HepG2 (cell line): ENCODE measurements around the gene ARID5B. TPM values are rescaled to one million over a fixed set of nuclear protein-coding genes. Genes with fewer than 3 reads are reported as not detected.
A peak's percentile ranks its signal among the peaks of the same experiment; 100 is the strongest.

ENCODE experiments used
- ASH2L ChIP-seq: fragments of 300-600, 200-600 bp; sonication (generic); IDR thresholded peaks from 2 replicates; pipeline ENCODE4 v1.7.0; 2017; ENCODE audit warnings: low read depth, mild to moderate bottlenecking, moderate library complexity, mixed read lengths, low read length; ENCODE audit not compliant: insufficient read length
- CHCHD3 ChIP-seq: sonication (generic); formaldehyde crosslinking; IDR thresholded peaks from 2 replicates; pipeline ENCODE4 v1.8.0; 2022; ENCODE audit warnings: mild to moderate bottlenecking, missing genetic modification reagents, moderate library complexity
- DBP ChIP-seq: sonication (generic); formaldehyde crosslinking; IDR thresholded peaks from 2 replicates; pipeline ENCODE4 v1.4.0; 2020; ENCODE audit warnings: missing genetic modification reagents; ENCODE audit errors: not compliant biosample characterization
- DPF2 ChIP-seq: sonication (generic); formaldehyde crosslinking; IDR thresholded peaks from 2 replicates; pipeline ENCODE4 v1.4.0; 2020; ENCODE audit warnings: mild to moderate bottlenecking, low read depth, missing genetic modification reagents, borderline replicate concordance
- HOXD1 ChIP-seq: sonication (generic); formaldehyde crosslinking; IDR thresholded peaks from 2 replicates; pipeline ENCODE4 v1.5.0; 2020; ENCODE audit warnings: missing genetic modification reagents
- IRX3 ChIP-seq: sonication (generic); formaldehyde crosslinking; IDR thresholded peaks from 2 replicates; pipeline ENCODE4 v1.8.1; 2023; ENCODE audit warnings: mild to moderate bottlenecking, low read depth, missing genetic modification reagents, borderline replicate concordance
- JUN ChIP-seq: sonication (generic); formaldehyde crosslinking; IDR thresholded peaks from 2 replicates; pipeline ENCODE4 v1.4.0; 2020; ENCODE audit warnings: mild to moderate bottlenecking, missing genetic modification reagents
- MBD4 ChIP-seq: IDR thresholded peaks from 2 replicates; pipeline ENCODE4 v1.6.1; 2012; ENCODE audit warnings: low read length, inconsistent platforms, borderline replicate concordance
- MIER2 ChIP-seq: IDR thresholded peaks from 2 replicates; pipeline ENCODE4 v1.6.1; 2016; ENCODE audit warnings: missing biosample characterization, missing genetic modification reagents
- NR2F2 ChIP-seq: IDR thresholded peaks from 2 replicates; pipeline ENCODE4 v1.6.1; 2012; ENCODE audit warnings: low read depth, inconsistent platforms, borderline replicate concordance
- PAWR ChIP-seq: sonication (generic); formaldehyde crosslinking; IDR thresholded peaks from 2 replicates; pipeline ENCODE4 v1.4.0; 2020; ENCODE audit warnings: missing genetic modification reagents, mild to moderate bottlenecking, borderline replicate concordance
- POLR2A ChIP-seq, 2 experiments: IDR thresholded peaks; 2 replicates each; pipeline ENCODE4 v1.6.1; 2011; ENCODE audit warnings: low read depth in 2 of 2, low read length in 2 of 2, mild to moderate bottlenecking in 1 of 2, moderate library complexity in 1 of 2; ENCODE audit not compliant: insufficient read depth in 1 of 2
- RFXANK ChIP-seq: IDR thresholded peaks from 2 replicates; pipeline ENCODE4 v1.6.1; 2016
- RORA ChIP-seq: sonication (generic); formaldehyde crosslinking; IDR thresholded peaks from 2 replicates; pipeline ENCODE4 v1.5.0; 2020; ENCODE audit warnings: mild to moderate bottlenecking, missing genetic modification reagents, moderate library complexity
- TAF15 ChIP-seq: fragments of 200-400 bp; formaldehyde crosslinking; IDR thresholded peaks from one replicate; pipeline ENCODE4 v1.6.1; 2018; ENCODE audit warnings: mild to moderate bottlenecking, low read depth, low read length; ENCODE audit not compliant: poor library complexity, severe bottlenecking
- TP53 ChIP-seq: sonication (generic); formaldehyde crosslinking; conservative IDR thresholded peaks from 2 replicates; pipeline ENCODE4 v1.4.0; 2020; ENCODE audit warnings: missing genetic modification reagents
- U2AF2 ChIP-seq: fragments of 200-400 bp; formaldehyde crosslinking; IDR thresholded peaks from 2 replicates; pipeline ENCODE4 v1.6.1; 2017; ENCODE audit warnings: low read depth, mild to moderate bottlenecking, low read length
- XBP1 ChIP-seq: sonication (generic); formaldehyde crosslinking; IDR thresholded peaks from 2 replicates; pipeline ENCODE4 v1.5.0; 2020; ENCODE audit warnings: missing genetic modification reagents
- ZMYM2 ChIP-seq: sonication (generic); formaldehyde crosslinking; IDR thresholded peaks from 2 replicates; pipeline ENCODE4 v1.8.0; 2022; ENCODE audit warnings: mild to moderate bottlenecking, missing genetic modification reagents
- ZNF12 ChIP-seq: sonication (generic); formaldehyde crosslinking; IDR thresholded peaks from 2 replicates; pipeline ENCODE4 v1.5.0; 2020; ENCODE audit warnings: missing genetic modification reagents
- ZNF292 ChIP-seq: sonication (generic); formaldehyde crosslinking; IDR thresholded peaks from 2 replicates; pipeline ENCODE4 v1.8.1; 2022; ENCODE audit warnings: mild to moderate bottlenecking, low read depth, missing genetic modification reagents, borderline replicate concordance
- ZNF331 ChIP-seq: sonication (generic); formaldehyde crosslinking; IDR thresholded peaks from 2 replicates; pipeline ENCODE4 v1.4.0; 2020; ENCODE audit warnings: missing genetic modification reagents
- ZNF547 ChIP-seq: sonication (generic); formaldehyde crosslinking; IDR thresholded peaks from 2 replicates; pipeline ENCODE4 v1.5.1; 2020; ENCODE audit warnings: mild to moderate bottlenecking, missing genetic modification reagents
- ZNF558 ChIP-seq: sonication (generic); formaldehyde crosslinking; IDR thresholded peaks from 2 replicates; pipeline ENCODE4 v1.9.0; 2022; ENCODE audit warnings: mild to moderate bottlenecking, missing genetic modification reagents, borderline replicate concordance
- ZNF615 ChIP-seq: sonication (generic); formaldehyde crosslinking; IDR thresholded peaks from 2 replicates; pipeline ENCODE4 v1.5.0; 2020; ENCODE audit warnings: mild to moderate bottlenecking, missing genetic modification reagents, borderline replicate concordance
- ZNF879 ChIP-seq: sonication (generic); formaldehyde crosslinking; IDR thresholded peaks from 2 replicates; pipeline ENCODE4 v1.8.1; 2023; ENCODE audit warnings: missing genetic modification reagents
- polyA plus RNA-seq, 8 experiments: library from polyadenylated mRNA; depleted of rRNA in 3 of 8; stranded (reverse) in 7 of 8; unstranded in 1 of 8; fragments of >200 nt; fragmentation: Illumina TruSeq in 4 of 8; extraction: Trizol in 4 of 8; gene quantifications; 2 replicates each; pipeline versions ENCODE4 v1.2.1 to v1.2.3, GENCODE V29; 2011 to 2016; ENCODE audit warnings: low read depth in 4 of 8, missing spikeins in 1 of 8, mixed read lengths in 1 of 8; ENCODE audit not compliant: insufficient read depth in 1 of 8
- total RNA-seq, 5 experiments: library from RNA; depleted of rRNA; stranded (reverse); fragments of >200 nt; fragmentation: Illumina TruSeq; extraction: Trizol; gene quantifications; 2 replicates each; pipeline ENCODE4 v1.2.3, GENCODE V29; 2016; ENCODE audit warnings: low read depth in 1 of 5
- TF ChIP-seq, protein P1 (sequence below): sonication (generic); formaldehyde crosslinking; IDR thresholded peaks from 2 replicates; pipeline ENCODE4 v1.4.0; 2020; ENCODE audit warnings: low read depth, missing genetic modification reagents
- TF ChIP-seq, protein P2 (sequence below): sonication (generic); formaldehyde crosslinking; IDR thresholded peaks from 2 replicates; pipeline ENCODE4 v1.5.0; 2020; ENCODE audit warnings: missing genetic modification reagents

ARID5B gene
- total and polyA plus RNA-seq, 2 of the 13 experiments (the other 11 are each of a cell fraction or from before 2014, with no cell fraction given): 6.2 to 21.1 TPM

DNA sequence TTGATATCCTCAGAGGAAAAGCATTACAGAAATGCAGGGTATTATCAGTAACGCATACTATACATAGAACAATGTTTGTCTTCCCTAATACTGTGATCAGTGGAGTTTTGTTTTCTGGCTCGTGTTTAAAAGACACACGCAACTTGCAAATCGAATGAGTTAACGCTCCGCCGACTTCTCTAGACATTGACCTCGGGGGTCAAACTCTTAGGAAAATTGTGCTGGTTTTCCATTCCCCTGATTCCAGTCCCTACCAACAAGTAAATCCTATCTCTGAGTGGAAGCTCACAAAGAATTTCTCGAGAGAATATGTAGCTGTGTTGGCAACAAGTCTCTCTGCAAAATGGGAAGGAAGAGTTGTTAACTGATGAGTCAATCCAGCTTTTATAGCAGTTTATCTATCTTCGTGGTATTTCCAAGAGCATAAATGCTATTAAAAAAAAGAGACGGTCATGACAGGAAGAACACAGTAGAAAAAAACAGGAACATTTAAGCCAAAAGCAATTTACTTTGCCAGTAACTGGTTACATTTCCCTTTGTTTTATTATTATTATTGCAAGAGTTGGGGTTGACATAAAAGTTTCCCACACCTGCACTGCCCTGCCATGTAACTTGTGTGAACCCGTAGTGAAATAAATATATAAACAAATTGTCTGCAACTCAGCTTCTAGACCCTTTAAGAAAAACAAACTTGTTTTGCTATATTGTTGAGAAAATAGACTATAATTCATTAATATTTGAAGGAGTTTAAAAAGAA, 144.4 kb downstream of the ARID5B start (continued):
- TF ChIP-seq DBP (CRISPR knock-in tag) (no peak), XBP1 (CRISPR knock-in tag) (no peak), ZNF292 (CRISPR knock-in tag) (no peak), MIER2 (CRISPR knock-in tag) (no peak), RFXANK (CRISPR knock-in tag) (no peak), MBD4 (no peak), POLR2A (IDR thresholded peaks at IDR 0.05; ENCODE audit: insufficient read depth in 1 of 2, low read depth in 2 of 2, low read length in 2 of 2) (no peak), ZNF331 (0 out of 2 replicates have a peak, but pooled peaks have one; percentile 21), ASH2L (peak; percentile 49), PAWR (CRISPR knock-in tag) (no peak), ZMYM2 (no peak), ZNF879 (CRISPR knock-in tag) (no peak), TAF15 (no peak), RORA (no peak), JUN (CRISPR knock-in tag) (no peak), ZNF547 (no peak), CHCHD3 (CRISPR knock-in tag) (no peak), TP53 (CRISPR knock-in tag) (no peak), U2AF2 (no peak), IRX3 (no peak), ZNF12 (CRISPR knock-in tag) (0 out of 2 replicates have a peak, but pooled peaks have one; percentile 49), ZNF558 (CRISPR knock-in tag) (no peak), ZNF615 (no peak), NR2F2 (peak; percentile 46; the same call in 1 of the 2 replicates), DPF2 (CRISPR knock-in tag) (no peak), HOXD1 (CRISPR knock-in tag) (no peak)
- TF ChIP-seq, protein P1, sequence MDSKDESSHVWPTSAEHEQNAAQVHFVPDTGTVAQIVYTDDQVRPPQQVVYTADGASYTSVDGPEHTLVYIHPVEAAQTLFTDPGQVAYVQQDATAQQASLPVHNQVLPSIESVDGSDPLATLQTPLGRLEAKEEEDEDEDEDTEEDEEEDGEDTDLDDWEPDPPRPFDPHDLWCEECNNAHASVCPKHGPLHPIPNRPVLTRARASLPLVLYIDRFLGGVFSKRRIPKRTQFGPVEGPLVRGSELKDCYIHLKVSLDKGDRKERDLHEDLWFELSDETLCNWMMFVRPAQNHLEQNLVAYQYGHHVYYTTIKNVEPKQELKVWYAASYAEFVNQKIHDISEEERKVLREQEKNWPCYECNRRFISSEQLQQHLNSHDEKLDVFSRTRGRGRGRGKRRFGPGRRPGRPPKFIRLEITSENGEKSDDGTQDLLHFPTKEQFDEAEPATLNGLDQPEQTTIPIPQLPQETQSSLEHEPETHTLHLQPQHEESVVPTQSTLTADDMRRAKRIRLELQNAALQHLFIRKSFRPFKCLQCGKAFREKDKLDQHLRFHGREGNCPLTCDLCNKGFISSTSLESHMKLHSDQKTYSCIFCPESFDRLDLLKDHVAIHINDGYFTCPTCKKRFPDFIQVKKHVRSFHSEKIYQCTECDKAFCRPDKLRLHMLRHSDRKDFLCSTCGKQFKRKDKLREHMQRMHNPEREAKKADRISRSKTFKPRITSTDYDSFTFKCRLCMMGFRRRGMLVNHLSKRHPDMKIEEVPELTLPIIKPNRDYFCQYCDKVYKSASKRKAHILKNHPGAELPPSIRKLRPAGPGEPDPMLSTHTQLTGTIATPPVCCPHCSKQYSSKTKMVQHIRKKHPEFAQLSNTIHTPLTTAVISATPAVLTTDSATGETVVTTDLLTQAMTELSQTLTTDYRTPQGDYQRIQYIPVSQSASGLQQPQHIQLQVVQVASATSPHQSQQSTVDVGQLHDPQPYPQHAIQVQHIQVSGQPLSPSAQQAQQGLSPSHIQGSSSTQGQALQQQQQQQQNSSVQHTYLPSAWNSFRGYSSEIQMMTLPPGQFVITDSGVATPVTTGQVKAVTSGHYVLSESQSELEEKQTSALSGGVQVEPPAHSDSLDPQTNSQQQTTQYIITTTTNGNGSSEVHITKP (CRISPR knock-in tag): no peak
- TF ChIP-seq, protein P2, sequence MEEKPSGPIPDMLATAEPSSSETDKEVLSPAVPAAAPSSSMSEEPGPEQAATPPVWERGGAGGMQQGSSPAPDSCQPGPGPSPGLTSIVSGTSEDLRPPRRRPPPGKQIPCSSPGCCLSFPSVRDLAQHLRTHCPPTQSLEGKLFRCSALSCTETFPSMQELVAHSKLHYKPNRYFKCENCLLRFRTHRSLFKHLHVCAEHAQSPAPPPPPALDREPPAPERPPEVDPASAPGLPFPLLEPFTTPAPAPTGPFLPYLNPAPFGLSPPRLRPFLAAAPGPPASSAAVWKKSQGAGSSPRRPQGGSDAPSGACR (CRISPR knock-in tag): no peak
